ENCODE data around the gene TM9SF1. TPM values are rescaled to one million over a fixed set of nuclear protein-coding genes. Genes with fewer than 3 reads are reported as not detected.

Gene TM9SF1
- total RNA-seq, 3 donors from 2014 or later (not counting 1 experiment from before 2014, with no cell fraction given) = 15.2 to 32.1 (median 28.7) TPM

GRCh38 chr14:24194186-24194872, 912 bp downstream of the TM9SF1 start:
- Mint-ChIP-seq H3K36me3 (no peaks in the 10 kb centered on the region), H3K4me3 (peak overlapping the region; percentile 85)
- intact Hi-C loops (cut with micrococcal nuclease) = no loop called here

GRCh38 chr14:24192933-24193332, 2.3 kb downstream of the TM9SF1 start:
- Mint-ChIP-seq H3K27me3 (ENCODE audit: low read depth in 2 of 2) (no peaks in the 10 kb centered on the region), H3K27ac (peak overlapping the region; percentile 69 to 75), H3K4me1 (peaks cover 47 to 51% of the 10 kb centered on the region in 2 donors), H3K4me3 (no peak overlapping the region), H3K9me3 (no peaks in the 10 kb centered on the region), H3K36me3 (no peaks in the 10 kb centered on the region)
- Histone ChIP-seq H3K27me3 (ENCODE audit: control insufficient read depth, insufficient read depth, low read length) (no peaks in the 10 kb centered on the region), H3K4me1 (ENCODE audit: control insufficient read depth, insufficient read depth, low read length) (peaks cover 38% of the 10 kb centered on the region), H3K9me3 (ENCODE audit: control insufficient read depth, insufficient read depth, low read length) (no peaks in the 10 kb centered on the region), H3K27ac (ENCODE audit: low read length) (no peak overlapping the region), H3K36me3 (ENCODE audit: control insufficient read depth, insufficient read depth, low read length) (peaks cover 13% of the 10 kb centered on the region), H3K4me3 (ENCODE audit: low read length) (no peak overlapping the region)
- ATAC-seq = no peak
- intact Hi-C loops (cut with micrococcal nuclease) = no loop called here
- WGBS (ENCODE audit: insufficient coverage) = 90% methylated on average over 15 of the region's 15 CpGs
- no peak for TF ChIP-seq CTCF (IDR thresholded peaks at IDR 0.05)
- DNase-seq = no peak

More at GRCh38 chr14:24194186-24194872, 912 bp downstream of the TM9SF1 start:
- Mint-ChIP-seq H3K9me3 (no peaks in the 10 kb centered on the region), H3K27ac (peak overlapping the region; percentile 91 to 96), H3K4me1 (peaks cover 42 to 53% of the 10 kb centered on the region in 2 donors), H3K27me3 (ENCODE audit: low read depth in 2 of 2) (no peaks in the 10 kb centered on the region)
- WGBS (ENCODE audit: insufficient coverage) = 92% methylated on average over 7 of the region's 7 CpGs
- Histone ChIP-seq H3K4me3 (ENCODE audit: low read length) (peak overlapping the region; percentile 92), H3K4me1 (ENCODE audit: control insufficient read depth, insufficient read depth, low read length) (peaks cover 30% of the 10 kb centered on the region), H3K36me3 (ENCODE audit: control insufficient read depth, insufficient read depth, low read length) (peaks cover 13% of the 10 kb centered on the region), H3K27ac (ENCODE audit: low read length) (peak overlapping the region; percentile 99), H3K9me3 (ENCODE audit: control insufficient read depth, insufficient read depth, low read length) (no peaks in the 10 kb centered on the region), H3K27me3 (ENCODE audit: control insufficient read depth, insufficient read depth, low read length) (no peaks in the 10 kb centered on the region)
- no peak for ATAC-seq
- no peak for TF ChIP-seq CTCF (IDR thresholded peaks at IDR 0.05)
- no peak for DNase-seq

- DNase-seq (no peak), ATAC-seq (no peak)
- no peaks in the 10 kb centered on the region for H3K9me3 Mint-ChIP-seq
- no peaks in the 10 kb centered on the region for H3K27me3 ChIP-seq (ENCODE audit: control insufficient read depth, insufficient read depth, low read length)
- H3K9me3 ChIP-seq (ENCODE audit: control insufficient read depth, insufficient read depth, low read length) = no peaks in the 10 kb centered on the region
- peaks cover 42 to 49% of the 10 kb centered on the region in 2 donors for H3K4me1 Mint-ChIP-seq
- H3K4me1 ChIP-seq (ENCODE audit: control insufficient read depth, insufficient read depth, low read length) = peaks cover 31% of the 10 kb centered on the region
- no peak overlapping the region for H3K4me3 Mint-ChIP-seq
- H3K36me3 ChIP-seq (ENCODE audit: control insufficient read depth, insufficient read depth, low read length) = peaks cover 23% of the 10 kb centered on the region
- 96% methylated on average over 8 of the region's 10 CpGs for WGBS (ENCODE audit: insufficient coverage)
- intact Hi-C loops (cut with micrococcal nuclease) = no loop called here
- TF ChIP-seq CTCF (IDR thresholded peaks at IDR 0.05) = no peak
- no peak overlapping the region for H3K27ac ChIP-seq (ENCODE audit: low read length)
- H3K4me3 ChIP-seq (ENCODE audit: low read length) = no peak overlapping the region
- no peaks in the 10 kb centered on the region for H3K27me3 Mint-ChIP-seq (ENCODE audit: low read depth in 2 of 2)
- no peaks in the 10 kb centered on the region for H3K36me3 Mint-ChIP-seq
- H3K27ac Mint-ChIP-seq = peak overlapping the region; percentile 83 to 97
Observed at GRCh38 chr14:24190416-24190815, 4.8 kb downstream of the TM9SF1 start.

Data from natural killer cell (primary cell).